ENCODE results near the gene SRPRB.

SRPRB gene

DNA sequence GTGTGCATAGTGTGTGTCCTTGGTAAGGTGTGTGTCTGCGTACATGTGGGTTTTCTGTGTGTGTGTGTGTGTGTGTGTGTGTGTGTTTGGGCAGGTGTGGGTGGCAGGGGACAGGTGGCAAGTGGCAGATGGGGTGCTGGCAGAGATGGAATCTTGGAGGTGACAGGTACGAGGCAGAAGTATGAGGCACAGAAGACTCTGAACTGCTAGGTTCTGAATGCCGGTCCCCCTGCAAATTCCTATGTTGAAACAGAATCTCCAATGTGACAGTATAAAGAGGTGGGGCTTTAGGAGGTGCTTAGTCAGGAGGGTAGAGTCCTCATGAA is 29.8 kb downstream of the SRPRB start:
- Histone ChIP-seq H3K9me2 (replicated peaks; ENCODE audit: insufficient read depth, low read length) (no peaks in the 10 kb centered on the region), H3K9me3 (replicated peaks; ENCODE audit: insufficient read depth, low read length) (no peaks in the 10 kb centered on the region), H3K27me3 (replicated peaks; ENCODE audit: insufficient read depth, low read length) (no peaks in the 10 kb centered on the region), H3K9ac (ENCODE audit: low read length) (no peak overlapping the region), H3K4me3 (ENCODE audit: low read length) (no peak overlapping the region), H3K4me2 (ENCODE audit: low read depth, low read length) (no peak overlapping the region), H3K4me1 (ENCODE audit: low read length) (no peaks in the 10 kb centered on the region), H3K79me2 (ENCODE audit: low read length) (no peaks in the 10 kb centered on the region), H3K27ac (ENCODE audit: low read length) (no peak overlapping the region), H2AFZ (ENCODE audit: low read length) (no peak overlapping the region), H3F3A (ENCODE audit: insufficient read depth, low read length) (no peaks in the 10 kb centered on the region), H3K36me3 (replicated peaks; ENCODE audit: insufficient read depth, low read length) (no peaks in the 10 kb centered on the region), H4K20me1 (ENCODE audit: insufficient read depth, low read length) (no peaks in the 10 kb centered on the region)
- no peak for TF ChIP-seq EZH2phosphoT487 (IDR thresholded peaks at IDR 0.05; ENCODE audit: low read length)
- TF ChIP-seq, protein P1, sequence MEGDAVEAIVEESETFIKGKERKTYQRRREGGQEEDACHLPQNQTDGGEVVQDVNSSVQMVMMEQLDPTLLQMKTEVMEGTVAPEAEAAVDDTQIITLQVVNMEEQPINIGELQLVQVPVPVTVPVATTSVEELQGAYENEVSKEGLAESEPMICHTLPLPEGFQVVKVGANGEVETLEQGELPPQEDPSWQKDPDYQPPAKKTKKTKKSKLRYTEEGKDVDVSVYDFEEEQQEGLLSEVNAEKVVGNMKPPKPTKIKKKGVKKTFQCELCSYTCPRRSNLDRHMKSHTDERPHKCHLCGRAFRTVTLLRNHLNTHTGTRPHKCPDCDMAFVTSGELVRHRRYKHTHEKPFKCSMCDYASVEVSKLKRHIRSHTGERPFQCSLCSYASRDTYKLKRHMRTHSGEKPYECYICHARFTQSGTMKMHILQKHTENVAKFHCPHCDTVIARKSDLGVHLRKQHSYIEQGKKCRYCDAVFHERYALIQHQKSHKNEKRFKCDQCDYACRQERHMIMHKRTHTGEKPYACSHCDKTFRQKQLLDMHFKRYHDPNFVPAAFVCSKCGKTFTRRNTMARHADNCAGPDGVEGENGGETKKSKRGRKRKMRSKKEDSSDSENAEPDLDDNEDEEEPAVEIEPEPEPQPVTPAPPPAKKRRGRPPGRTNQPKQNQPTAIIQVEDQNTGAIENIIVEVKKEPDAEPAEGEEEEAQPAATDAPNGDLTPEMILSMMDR (IDR thresholded peaks at IDR 0.05; ENCODE audit: low read length): no peak
- TF ChIP-seq EZH2 (optimal IDR thresholded peaks at IDR 0.05; ENCODE audit: low read depth, low read length): no peak
- DNase-seq: no peak

DNA sequence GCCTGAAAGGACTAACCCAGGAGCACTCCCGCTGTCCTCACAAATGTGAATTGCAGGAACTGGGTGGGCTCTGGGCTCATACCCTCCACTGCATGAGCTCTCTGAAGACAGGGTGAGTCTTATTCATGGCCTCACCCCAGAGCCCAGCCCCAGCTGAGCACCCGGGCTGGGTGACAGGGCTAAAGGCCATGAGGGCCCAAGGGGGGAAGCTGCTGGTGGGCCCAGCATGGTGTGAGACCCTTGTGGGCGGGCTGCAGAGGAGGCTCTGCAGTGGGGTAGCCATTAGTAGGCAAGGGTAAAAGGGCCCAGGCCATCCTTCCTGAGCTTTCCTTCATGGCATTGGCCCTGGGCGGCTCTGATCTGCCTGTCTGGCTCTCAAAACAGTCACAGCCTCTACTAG is 30.3 kb downstream of the SRPRB start:
- Histone ChIP-seq H3K36me3 (replicated peaks; ENCODE audit: insufficient read depth, low read length) (no peaks in the 10 kb centered on the region), H3K79me2 (ENCODE audit: low read length) (no peaks in the 10 kb centered on the region), H3K27me3 (replicated peaks; ENCODE audit: insufficient read depth, low read length) (no peaks in the 10 kb centered on the region), H3K4me1 (ENCODE audit: low read length) (no peaks in the 10 kb centered on the region), H3F3A (ENCODE audit: insufficient read depth, low read length) (no peaks in the 10 kb centered on the region), H3K4me2 (ENCODE audit: low read depth, low read length) (no peak overlapping the region), H3K9me3 (replicated peaks; ENCODE audit: insufficient read depth, low read length) (no peaks in the 10 kb centered on the region), H3K9ac (ENCODE audit: low read length) (no peak overlapping the region), H3K4me3 (ENCODE audit: low read length) (no peak overlapping the region), H2AFZ (ENCODE audit: low read length) (no peak overlapping the region), H4K20me1 (ENCODE audit: insufficient read depth, low read length) (no peaks in the 10 kb centered on the region), H3K27ac (ENCODE audit: low read length) (no peak overlapping the region), H3K9me2 (replicated peaks; ENCODE audit: insufficient read depth, low read length) (no peaks in the 10 kb centered on the region)
- no peak for DNase-seq
- TF ChIP-seq EZH2phosphoT487 (IDR thresholded peaks at IDR 0.05; ENCODE audit: low read length) (no peak), EZH2 (optimal IDR thresholded peaks at IDR 0.05; ENCODE audit: low read depth, low read length) (no peak)
- TF ChIP-seq, protein P1 (IDR thresholded peaks at IDR 0.05; ENCODE audit: low read length): no peak

DNA sequence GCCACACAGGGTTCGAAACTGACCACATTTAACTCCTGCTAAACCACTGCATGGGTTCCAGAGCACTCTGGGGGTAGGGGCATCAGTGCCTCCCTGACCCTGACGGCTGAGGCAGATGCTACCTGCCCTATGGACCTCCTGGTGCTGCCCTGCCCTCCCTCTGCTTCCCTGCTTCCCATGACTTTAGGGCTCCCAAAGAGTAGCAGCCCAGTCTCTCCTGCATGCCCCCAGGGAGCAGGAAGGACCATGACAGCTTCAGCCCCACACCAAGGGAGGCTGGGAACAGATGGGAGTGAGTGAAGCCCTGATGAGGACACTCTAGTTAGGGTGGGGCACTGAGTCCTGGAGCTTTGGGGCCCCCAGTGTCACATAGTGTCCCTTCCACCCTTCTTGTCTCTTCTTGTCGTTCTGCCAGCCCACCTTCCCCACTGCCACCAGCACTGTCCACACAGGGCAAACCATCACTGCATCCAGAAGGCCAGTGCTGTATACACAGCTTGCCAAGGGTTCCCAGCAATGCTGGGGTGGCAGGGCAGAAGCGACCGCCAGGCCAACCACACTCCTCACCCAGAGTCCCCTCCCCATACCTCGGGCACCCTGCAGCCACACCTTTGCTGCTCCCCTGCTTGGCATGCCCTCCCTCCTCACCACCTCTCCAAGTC is 31.0 kb downstream of the SRPRB start:
- Histone ChIP-seq H3F3A (ENCODE audit: insufficient read depth, low read length) (no peaks in the 10 kb centered on the region), H3K4me1 (ENCODE audit: low read length) (no peaks in the 10 kb centered on the region), H3K36me3 (replicated peaks; ENCODE audit: insufficient read depth, low read length) (no peaks in the 10 kb centered on the region), H4K20me1 (ENCODE audit: insufficient read depth, low read length) (no peaks in the 10 kb centered on the region), H2AFZ (ENCODE audit: low read length) (no peak overlapping the region), H3K27ac (ENCODE audit: low read length) (no peak overlapping the region), H3K9me2 (replicated peaks; ENCODE audit: insufficient read depth, low read length) (no peaks in the 10 kb centered on the region), H3K4me2 (ENCODE audit: low read depth, low read length) (no peak overlapping the region), H3K9me3 (replicated peaks; ENCODE audit: insufficient read depth, low read length) (no peaks in the 10 kb centered on the region), H3K79me2 (ENCODE audit: low read length) (no peaks in the 10 kb centered on the region), H3K4me3 (ENCODE audit: low read length) (no peak overlapping the region), H3K27me3 (replicated peaks; ENCODE audit: insufficient read depth, low read length) (no peaks in the 10 kb centered on the region), H3K9ac (ENCODE audit: low read length) (no peak overlapping the region)
- no peak for TF ChIP-seq EZH2phosphoT487 (IDR thresholded peaks at IDR 0.05; ENCODE audit: low read length)
- TF ChIP-seq EZH2 (optimal IDR thresholded peaks at IDR 0.05; ENCODE audit: low read depth, low read length): no peak
- TF ChIP-seq, protein P1 (IDR thresholded peaks at IDR 0.05; ENCODE audit: low read length): no peak
- DNase-seq: no peak

All from MM.1S (cell line).